ENCODE measurements around the gene INHA. TPM values are rescaled to one million over a fixed set of nuclear protein-coding genes. Genes with fewer than 3 reads are reported as not detected.

The INHA gene
- total RNA-seq, 1 experiment from 2014 or later: 0.31 TPM

DNA sequence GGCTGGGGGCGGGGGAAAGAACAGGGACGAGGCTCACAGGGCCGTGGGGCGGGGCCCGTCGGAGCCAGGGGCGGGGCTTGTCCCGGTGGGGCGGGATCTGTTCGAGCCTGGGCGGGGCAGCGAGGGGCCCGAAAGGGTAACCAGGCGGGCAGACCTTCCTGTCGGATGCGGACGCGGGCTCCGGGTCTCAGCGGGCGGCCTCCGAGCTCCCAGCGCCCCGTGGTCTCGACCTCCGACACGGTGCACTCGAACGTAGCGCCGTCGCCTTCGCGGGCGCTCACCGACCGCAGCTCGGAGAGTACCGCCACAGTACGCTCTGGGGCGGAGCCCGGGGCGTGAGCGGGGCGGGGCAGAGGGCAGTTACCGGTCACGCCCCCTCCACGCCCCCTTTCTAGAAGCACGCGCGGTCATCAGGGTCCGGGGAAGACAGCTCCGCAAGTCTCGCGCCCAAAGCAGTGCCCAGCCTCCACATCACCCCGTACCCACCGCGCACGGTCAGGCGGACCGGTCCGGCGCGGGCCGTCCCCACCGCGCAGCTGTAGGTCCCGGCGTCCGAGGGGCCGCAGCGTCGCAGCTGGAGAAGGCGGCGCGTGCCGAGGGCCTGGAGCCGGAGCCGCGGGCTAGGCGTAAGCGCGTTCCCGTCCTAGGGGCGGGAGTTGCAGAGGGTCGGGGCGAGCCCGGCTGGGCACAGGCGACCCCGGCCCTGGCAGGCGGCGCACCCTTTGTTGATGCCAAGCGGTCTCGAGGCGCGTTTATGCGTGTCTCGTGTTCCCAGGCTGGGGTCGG, 19.5 kb upstream of the INHA start:
- no peak overlapping the region for H2AK5ac ChIP-seq (ENCODE audit: insufficient read length, low read length)
- Mint-ChIP-seq H3K36me3 (ENCODE audit: insufficient read depth in 1 of 3, low read depth in 3 of 3) (peaks cover 5 to 43% (median 33%) of the 10 kb centered on the region in 3 experiments), H3K4me3 (peak overlapping the region; percentile 81 to 93), H3K27ac (no peak overlapping the region; a peak in 1 of 7 replicates), H3K9me3 (no peaks in the 10 kb centered on the region), H3K4me1 (peaks cover 10 to 18% of the 10 kb centered on the region in 2 experiments), H3K27me3 (ENCODE audit: low read depth) (peaks cover 40% of the 10 kb centered on the region)
- TF ChIP-seq, protein P1, sequence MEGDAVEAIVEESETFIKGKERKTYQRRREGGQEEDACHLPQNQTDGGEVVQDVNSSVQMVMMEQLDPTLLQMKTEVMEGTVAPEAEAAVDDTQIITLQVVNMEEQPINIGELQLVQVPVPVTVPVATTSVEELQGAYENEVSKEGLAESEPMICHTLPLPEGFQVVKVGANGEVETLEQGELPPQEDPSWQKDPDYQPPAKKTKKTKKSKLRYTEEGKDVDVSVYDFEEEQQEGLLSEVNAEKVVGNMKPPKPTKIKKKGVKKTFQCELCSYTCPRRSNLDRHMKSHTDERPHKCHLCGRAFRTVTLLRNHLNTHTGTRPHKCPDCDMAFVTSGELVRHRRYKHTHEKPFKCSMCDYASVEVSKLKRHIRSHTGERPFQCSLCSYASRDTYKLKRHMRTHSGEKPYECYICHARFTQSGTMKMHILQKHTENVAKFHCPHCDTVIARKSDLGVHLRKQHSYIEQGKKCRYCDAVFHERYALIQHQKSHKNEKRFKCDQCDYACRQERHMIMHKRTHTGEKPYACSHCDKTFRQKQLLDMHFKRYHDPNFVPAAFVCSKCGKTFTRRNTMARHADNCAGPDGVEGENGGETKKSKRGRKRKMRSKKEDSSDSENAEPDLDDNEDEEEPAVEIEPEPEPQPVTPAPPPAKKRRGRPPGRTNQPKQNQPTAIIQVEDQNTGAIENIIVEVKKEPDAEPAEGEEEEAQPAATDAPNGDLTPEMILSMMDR (conservative IDR thresholded peaks at IDR 0.05): no peak
- peaks cover 3% of the 10 kb centered on the region; the same call in 1 of the 2 replicates for H3K4me1 ChIP-seq (ENCODE audit: insufficient read depth, low read length)
- H3K23ac ChIP-seq (ENCODE audit: insufficient read length, low read depth, low read length): no peak overlapping the region
- H4K5ac ChIP-seq (ENCODE audit: insufficient read length, low read depth, low read length): no peak overlapping the region
- H4K91ac ChIP-seq (ENCODE audit: insufficient read length, low read depth, low read length): no peak overlapping the region
- no peak overlapping the region for H2BK15ac ChIP-seq (ENCODE audit: low read depth, low read length)
- H3T11ph ChIP-seq (ENCODE audit: low read length): no peak overlapping the region
- peaks cover 4% of the 10 kb centered on the region; the same call in 1 of the 2 replicates for H3K27me3 ChIP-seq (ENCODE audit: insufficient read depth, low read length)
- H4K8ac ChIP-seq (replicated peaks; ENCODE audit: insufficient read length, low read depth, low read length): no peak overlapping the region
- H2BK12ac ChIP-seq (ENCODE audit: insufficient read length, low read depth, low read length): no peak overlapping the region
- H2BK20ac ChIP-seq (ENCODE audit: low read depth, low read length, poor library complexity, severe bottlenecking): no peak overlapping the region
- no peak overlapping the region for H3K27ac ChIP-seq (ENCODE audit: insufficient read length, low read depth, low read length)
- no peak overlapping the region for H3K56ac ChIP-seq (ENCODE audit: insufficient read length, low read depth, low read length)
- DNase-seq: no peak
- H3K23me2 ChIP-seq (ENCODE audit: insufficient read length, low read depth, low read length, poor library complexity, severe bottlenecking): peaks cover 11% of the 10 kb centered on the region
- H4K20me1 ChIP-seq (ENCODE audit: control insufficient read depth, insufficient read depth, insufficient read length): no peaks in the 10 kb centered on the region
- no peak overlapping the region for H3K9ac ChIP-seq (ENCODE audit: extremely low read depth, insufficient read length, low read length)
- no peaks in the 10 kb centered on the region for H3K9me3 ChIP-seq (ENCODE audit: control insufficient read depth, low read depth, low read length)
- H2AFZ ChIP-seq (ENCODE audit: low read length): no peak overlapping the region
- H3K4ac ChIP-seq (ENCODE audit: low read depth, low read length): no peak overlapping the region
- no peaks in the 10 kb centered on the region for H3K79me2 ChIP-seq (ENCODE audit: insufficient read depth, low read length)
- WGBS (ENCODE audit: extremely low coverage, insufficient read length, low lambda C conversion rate): no CpG with 5 or more reads among the region's 99 CpGs
- no peak overlapping the region for H2BK5ac ChIP-seq (ENCODE audit: insufficient read length, low read length)
- peak overlapping the region; percentile 42 for H3K14ac ChIP-seq (ENCODE audit: insufficient read depth, low read length)
- H2BK120ac ChIP-seq (ENCODE audit: low read depth, low read length, poor library complexity, severe bottlenecking): no peak overlapping the region
- H3K18ac ChIP-seq (ENCODE audit: insufficient read length, low read depth, low read length): no peak overlapping the region
- peak overlapping the region; percentile 83 for H3K4me2 ChIP-seq (ENCODE audit: insufficient read depth, insufficient read length, low read length)
- H3K79me1 ChIP-seq (ENCODE audit: insufficient read depth, low read depth, low read length, poor library complexity, severe bottlenecking): no peaks in the 10 kb centered on the region
